Transverse colon (tissue), 4 donors: ENCODE data around the gene TECTA. TPM values are rescaled to one million over a fixed set of nuclear protein-coding genes. Genes with fewer than 3 reads are reported as not detected.

Source experiments
- DNase-seq: peaks from one replicate; pipeline ENCODE4 v3.0.0-alpha.2; 2019
- H3K27ac ChIP-seq, 4 donors: fragments of 200-600 bp; sonication (generic); 2 replicates each; pipeline ENCODE4 v1.5.1; 2016 to 2018; ENCODE audit warnings: inconsistent platforms in 4 of 4
- H3K27me3 ChIP-seq: fragments of 200-600 bp; sonication (generic); 2 replicates; pipeline ENCODE4 v1.5.1; 2017; ENCODE audit warnings: inconsistent platforms
- H3K36me3 ChIP-seq, 4 donors: fragments of 200-600 bp; sonication (generic); 2 replicates each; pipeline ENCODE4 v1.5.1; 2017 to 2019; ENCODE audit warnings: inconsistent platforms in 4 of 4
- H3K4me1 ChIP-seq, 4 donors: fragments of 200-600 bp; sonication (generic); 2 replicates each; pipeline ENCODE4 v1.5.1; 2017 to 2020; ENCODE audit warnings: inconsistent platforms in 4 of 4
- H3K4me3 ChIP-seq, 4 donors: fragments of 200-600 bp; sonication (generic); 1 replicate in 1 of 4; 2 replicates in 3 of 4; pipeline versions ENCODE4 v1.5.1 to v1.6.1; 2017 to 2019; ENCODE audit warnings: inconsistent platforms in 4 of 4
- H3K9me3 ChIP-seq, 2 donors: fragments of 200-600 bp; sonication (generic); 2 replicates each; pipeline ENCODE4 v1.5.1; 2017 to 2019; ENCODE audit warnings: inconsistent platforms in 2 of 2
- EP300 ChIP-seq: sonication (generic); formaldehyde crosslinking; IDR thresholded peaks from one replicate; pipeline ENCODE4 v1.6.1; 2017; ENCODE audit warnings: antibody characterized with exemption, low read depth
- POLR2A ChIP-seq: fragments of 450-650 bp; IDR thresholded peaks from one replicate; pipeline ENCODE4 v1.6.1; 2016; ENCODE audit warnings: antibody characterized with exemption, mild to moderate bottlenecking, moderate library complexity
- POLR2AphosphoS5 ChIP-seq, 3 donors: sonication (generic); formaldehyde crosslinking; IDR thresholded peaks; one replicate each; pipeline ENCODE4 v1.6.1; 2016; ENCODE audit warnings: antibody characterized with exemption in 3 of 3
- WGBS, 2 donors: methylation state at CpG; one replicate each; pipeline ENCODE4 v1.1.5; 2018; ENCODE audit warnings: low coverage in 1 of 2; 5-methylcytosine and 5-hydroxymethylcytosine counted together
- in situ Hi-C, 4 donors: fragments of 200-750 bp; cut with MboI; loops; one replicate each; pipeline versions ENCODE4 v1.15.0 to v1.15.1; 2017; ENCODE audit warnings: low sequenced_read_pairs in 3 of 4, low pct_ligation_motif_present in 1 of 4, low pct_unique_long_range_greater_than_20kb in 1 of 4
- intact Hi-C: fragments of 100-400 bp; cut with DNase I; formaldehyde crosslinking; loops from one replicate; pipeline ENCODE4 v1.15.1; 2023; ENCODE audit warnings: low total_unique reads
- total RNA-seq, 4 donors: library from RNA; depleted of rRNA; stranded (reverse); fragments of >200 nt; gene quantifications; one replicate each; pipeline ENCODE4 v1.1.0, GENCODE V29; 2016
- TF ChIP-seq, protein P1 (sequence below), 5 experiments: fragments of 200-600 bp in 3 of 5; fragments of 450-650 bp in 2 of 5; sonication (generic) in 3 of 5; IDR thresholded peaks; 1 replicate in 2 of 5; 2 replicates in 3 of 5; pipeline ENCODE4 v1.5.1; 2016 to 2017; ENCODE audit warnings: antibody characterized with exemption in 5 of 5, inconsistent platforms in 3 of 5, mild to moderate bottlenecking in 2 of 5, moderate library complexity in 1 of 5

Gene TECTA
- total RNA-seq, 4 donors from 2014 or later, result 0.20 to 1.1 (median 0.44) TPM

- WGBS, 2 donors, result 58 to 60% methylated on average over 5 to 6 of the region's 6 CpGs
- no peak overlapping the region for H3K4me3 ChIP-seq
- H3K27me3 ChIP-seq, result no peaks in the 10 kb centered on the region
- H3K4me1 ChIP-seq, result peaks cover 0 to 35% (median 11%) of the 10 kb centered on the region in 4 donors
- DNase-seq, result peak; percentile 11
- intact Hi-C loops (no loop called here), in situ Hi-C loops (no loop called here)
- H3K9me3 ChIP-seq, result no peaks in the 10 kb centered on the region
- peaks cover 0 to 3% (median 0%) of the 10 kb centered on the region in 4 donors for H3K36me3 ChIP-seq
- peak overlapping the region; percentile 33 to 81 (median 66) for H3K27ac ChIP-seq
- TF ChIP-seq, protein P1, sequence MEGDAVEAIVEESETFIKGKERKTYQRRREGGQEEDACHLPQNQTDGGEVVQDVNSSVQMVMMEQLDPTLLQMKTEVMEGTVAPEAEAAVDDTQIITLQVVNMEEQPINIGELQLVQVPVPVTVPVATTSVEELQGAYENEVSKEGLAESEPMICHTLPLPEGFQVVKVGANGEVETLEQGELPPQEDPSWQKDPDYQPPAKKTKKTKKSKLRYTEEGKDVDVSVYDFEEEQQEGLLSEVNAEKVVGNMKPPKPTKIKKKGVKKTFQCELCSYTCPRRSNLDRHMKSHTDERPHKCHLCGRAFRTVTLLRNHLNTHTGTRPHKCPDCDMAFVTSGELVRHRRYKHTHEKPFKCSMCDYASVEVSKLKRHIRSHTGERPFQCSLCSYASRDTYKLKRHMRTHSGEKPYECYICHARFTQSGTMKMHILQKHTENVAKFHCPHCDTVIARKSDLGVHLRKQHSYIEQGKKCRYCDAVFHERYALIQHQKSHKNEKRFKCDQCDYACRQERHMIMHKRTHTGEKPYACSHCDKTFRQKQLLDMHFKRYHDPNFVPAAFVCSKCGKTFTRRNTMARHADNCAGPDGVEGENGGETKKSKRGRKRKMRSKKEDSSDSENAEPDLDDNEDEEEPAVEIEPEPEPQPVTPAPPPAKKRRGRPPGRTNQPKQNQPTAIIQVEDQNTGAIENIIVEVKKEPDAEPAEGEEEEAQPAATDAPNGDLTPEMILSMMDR (IDR thresholded peaks at IDR 0.05), result no peak
- TF ChIP-seq EP300 (no peak), POLR2A (no peak), POLR2AphosphoS5 (IDR thresholded peaks at IDR 0.05) (no peak)
These were observed 32.9 kb upstream of the TECTA start for GRCh38 chr11:121067962-121068647.

DNA sequence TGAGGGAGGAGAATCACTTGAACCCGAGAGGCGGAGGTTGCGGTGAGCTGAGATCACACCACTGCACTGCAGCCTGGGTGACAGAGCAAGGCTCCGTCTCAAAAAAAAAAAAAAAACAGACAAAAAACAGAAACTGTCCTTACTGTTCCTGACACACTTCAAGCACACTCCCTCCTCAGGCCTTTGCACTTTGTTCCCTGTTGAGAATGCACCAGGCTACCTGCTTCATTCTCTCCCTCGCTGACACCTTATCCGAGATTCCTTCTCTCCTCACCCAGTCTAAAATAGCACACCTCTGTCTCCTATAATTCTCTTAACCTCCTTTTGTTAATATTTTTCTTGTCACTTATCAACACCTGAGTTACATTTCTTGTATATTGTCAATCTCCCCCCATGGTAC lies 32.3 kb upstream of the TECTA start:
- no peaks in the 10 kb centered on the region for H3K36me3 ChIP-seq
- peaks cover 0 to 35% (median 11%) of the 10 kb centered on the region in 4 donors for H3K4me1 ChIP-seq
- no peaks in the 10 kb centered on the region for H3K27me3 ChIP-seq
- peak overlapping the region; percentile 33 to 81 (median 66) for H3K27ac ChIP-seq
- TF ChIP-seq, protein P1 (IDR thresholded peaks at IDR 0.05), result no peak
- TF ChIP-seq POLR2AphosphoS5 (IDR thresholded peaks at IDR 0.05), result no peak
- TF ChIP-seq POLR2A, result no peak
- no peak for TF ChIP-seq EP300
- H3K4me3 ChIP-seq, result no peak overlapping the region
- in situ Hi-C loops, result no loop called here
- H3K9me3 ChIP-seq, result no peaks in the 10 kb centered on the region
- intact Hi-C loops, result no loop called here
- WGBS, 2 donors, result 69 to 71% methylated on average over 2 to 6 of the region's 6 CpGs
- peak; percentile 19 for DNase-seq

DNA sequence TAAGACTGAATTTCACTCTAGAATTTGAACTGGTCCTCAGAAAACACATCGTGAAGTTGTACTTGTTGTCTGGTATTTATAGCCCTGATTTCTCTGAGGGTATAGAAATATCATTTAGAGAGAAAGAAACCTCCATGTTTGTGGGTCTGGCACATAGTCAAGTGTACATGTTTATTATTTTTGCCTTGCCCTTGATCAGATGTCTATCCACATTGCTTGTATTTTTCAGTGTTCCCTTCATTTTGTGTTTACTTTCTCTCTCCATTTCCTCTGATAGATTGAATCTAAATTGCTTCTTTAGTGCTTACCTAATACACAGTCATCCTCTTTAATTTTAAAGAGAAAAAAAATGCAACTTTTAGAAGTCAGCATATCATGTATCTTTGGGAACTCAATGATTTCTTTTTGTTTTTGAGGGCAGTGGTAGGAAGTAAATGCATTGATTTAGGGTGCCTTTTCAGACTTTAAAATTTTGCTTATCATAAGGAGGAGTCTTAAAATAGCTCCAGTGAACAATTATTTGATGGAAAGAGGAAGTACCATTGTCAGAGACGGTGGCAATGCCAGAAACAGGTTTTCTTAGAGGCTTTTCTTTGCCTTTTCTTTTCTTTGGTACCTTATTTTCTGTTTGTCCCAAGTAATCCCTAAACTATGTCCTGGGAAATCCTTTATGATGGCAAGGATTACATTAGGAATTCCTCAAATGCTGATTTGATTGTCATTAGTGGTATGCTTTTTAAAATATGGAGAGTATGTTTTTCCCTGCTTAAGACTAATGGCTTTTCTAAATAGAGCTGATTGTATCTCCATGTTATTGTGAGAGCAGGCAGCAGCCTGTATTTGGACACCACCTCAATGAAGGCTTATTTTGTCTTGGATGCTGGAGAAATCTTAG lies 29.8 kb upstream of the TECTA start:
- Histone ChIP-seq H3K36me3 (peaks cover 0 to 6% (median 0%) of the 10 kb centered on the region in 4 donors), H3K4me3 (no peak overlapping the region), H3K27me3 (no peaks in the 10 kb centered on the region), H3K4me1 (peaks cover 0 to 35% (median 11%) of the 10 kb centered on the region in 4 donors), H3K27ac (no peak overlapping the region), H3K9me3 (no peaks in the 10 kb centered on the region)
- no peak for TF ChIP-seq POLR2A
- TF ChIP-seq, protein P1 (IDR thresholded peaks at IDR 0.05), result no peak
- no peak for TF ChIP-seq EP300
- no peak for TF ChIP-seq POLR2AphosphoS5 (IDR thresholded peaks at IDR 0.05)
- in situ Hi-C loops, result no loop called here
- WGBS, 2 donors, result 60 to 62% methylated on average over 2 of the region's 2 CpGs
- no peak for DNase-seq
- intact Hi-C loops, result no loop called here

DNA sequence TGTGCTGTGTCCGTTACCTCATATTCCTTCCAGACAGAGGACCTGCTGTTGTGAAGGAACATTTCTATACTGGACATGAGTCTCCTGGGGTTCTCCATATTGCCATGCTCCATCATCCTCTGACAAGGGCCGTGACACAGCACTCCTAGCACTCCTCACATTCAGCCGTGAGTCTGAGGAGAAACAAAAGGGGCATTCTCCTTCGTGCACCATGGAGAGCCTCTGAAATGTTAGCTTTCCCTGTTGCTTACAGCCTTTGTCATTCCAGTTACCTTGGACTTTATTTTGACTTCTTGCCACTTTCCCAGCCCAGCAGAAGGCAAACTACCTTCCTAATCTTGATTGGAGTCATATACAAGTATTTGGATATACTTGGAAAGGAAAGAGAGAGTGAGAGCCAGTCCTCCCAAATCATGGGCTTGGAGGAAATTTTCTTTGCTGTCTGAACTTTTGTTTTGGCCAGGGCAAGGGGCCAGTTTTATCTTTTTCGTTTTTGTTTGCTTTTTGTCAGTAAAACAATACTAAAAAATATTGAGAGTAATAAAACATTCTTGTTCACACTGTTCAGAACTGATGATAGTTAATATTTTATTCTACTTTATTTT lies 29.1 kb upstream of the TECTA start:
- H3K9me3 ChIP-seq, result no peaks in the 10 kb centered on the region
- intact Hi-C loops (no loop called here), in situ Hi-C loops (no loop called here)
- H3K36me3 ChIP-seq, result peaks cover 0 to 6% (median 0%) of the 10 kb centered on the region in 4 donors
- no peak overlapping the region for H3K4me3 ChIP-seq
- no peak for DNase-seq
- no peak for TF ChIP-seq POLR2A
- TF ChIP-seq, protein P1 (IDR thresholded peaks at IDR 0.05), result no peak
- no peak for TF ChIP-seq POLR2AphosphoS5 (IDR thresholded peaks at IDR 0.05)
- TF ChIP-seq EP300, result no peak
- no peak overlapping the region for H3K27ac ChIP-seq
- WGBS, 2 donors, result 50 to 58% methylated on average over 3 to 5 of the region's 5 CpGs
- peaks cover 0 to 28% (median 11%) of the 10 kb centered on the region in 4 donors for H3K4me1 ChIP-seq
- no peaks in the 10 kb centered on the region for H3K27me3 ChIP-seq
